AG10803 (cell line): ENCODE data around the gene TLE6.
"Not testable (repeated sequence)": the region's sequence is repeated elsewhere in the genome, so short reads cannot be mapped to it uniquely, and the experiment has no call there.

ENCODE experiments used
- DNase-seq: peaks from one replicate; pipeline ENCODE4 v3.0.0; 2010; ENCODE audit warnings: low read depth
- H3K4me3 ChIP-seq: 2 replicates; pipeline ENCODE4 v1.5.1; 2011; ENCODE audit warnings: mild to moderate bottlenecking, low read length, control low read depth
- TF ChIP-seq, protein P1 (sequence below): conservative IDR thresholded peaks from 2 replicates; pipeline ENCODE4 v1.5.1; 2011; ENCODE audit warnings: mild to moderate bottlenecking, low read length, control low read depth, inconsistent platforms

The TLE6 gene

DNA sequence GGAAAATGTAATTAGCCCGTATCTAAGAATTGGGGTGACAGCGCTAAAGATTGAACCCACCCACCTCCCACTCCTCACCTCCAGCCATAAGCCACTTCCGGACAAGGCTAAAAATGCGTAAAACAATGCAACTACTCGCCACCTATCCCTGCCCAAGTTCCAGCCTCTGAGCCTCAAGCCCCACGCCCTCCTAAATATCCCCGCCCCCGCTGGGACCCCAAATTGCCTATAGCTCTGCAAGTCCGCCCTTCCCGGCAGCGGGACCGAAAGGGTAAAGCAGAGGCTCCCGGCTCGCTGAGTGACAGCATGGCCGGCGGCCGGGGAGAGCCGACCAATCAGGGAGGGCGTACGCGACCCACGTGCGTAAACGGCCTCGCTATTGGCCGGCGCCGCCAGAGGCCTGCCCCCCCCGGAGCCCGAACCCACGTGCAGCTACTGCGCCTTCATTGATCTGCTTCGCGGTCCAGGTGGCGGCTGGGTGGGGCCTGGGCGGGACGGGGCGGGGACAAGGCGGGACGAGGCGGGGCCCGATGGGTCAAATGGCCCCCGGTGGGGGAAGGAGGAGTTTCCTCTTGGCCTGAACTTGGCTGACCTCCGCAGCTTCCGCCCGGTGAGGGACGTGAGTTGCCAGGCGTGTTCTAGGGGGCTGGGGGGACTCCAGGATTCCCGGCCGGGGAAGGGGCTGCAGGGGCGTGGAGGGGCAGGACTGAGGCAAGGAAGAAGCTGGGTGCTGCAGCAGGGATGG is at the start of gene TLE6:
Gene TLE6 (plus strand): TSS at position 564 of the 745 bp plus-strand sequence. CDS start 670 bp downstream, outside the sequence.
- peak; percentile 88 for DNase-seq
- TF ChIP-seq, protein P1, sequence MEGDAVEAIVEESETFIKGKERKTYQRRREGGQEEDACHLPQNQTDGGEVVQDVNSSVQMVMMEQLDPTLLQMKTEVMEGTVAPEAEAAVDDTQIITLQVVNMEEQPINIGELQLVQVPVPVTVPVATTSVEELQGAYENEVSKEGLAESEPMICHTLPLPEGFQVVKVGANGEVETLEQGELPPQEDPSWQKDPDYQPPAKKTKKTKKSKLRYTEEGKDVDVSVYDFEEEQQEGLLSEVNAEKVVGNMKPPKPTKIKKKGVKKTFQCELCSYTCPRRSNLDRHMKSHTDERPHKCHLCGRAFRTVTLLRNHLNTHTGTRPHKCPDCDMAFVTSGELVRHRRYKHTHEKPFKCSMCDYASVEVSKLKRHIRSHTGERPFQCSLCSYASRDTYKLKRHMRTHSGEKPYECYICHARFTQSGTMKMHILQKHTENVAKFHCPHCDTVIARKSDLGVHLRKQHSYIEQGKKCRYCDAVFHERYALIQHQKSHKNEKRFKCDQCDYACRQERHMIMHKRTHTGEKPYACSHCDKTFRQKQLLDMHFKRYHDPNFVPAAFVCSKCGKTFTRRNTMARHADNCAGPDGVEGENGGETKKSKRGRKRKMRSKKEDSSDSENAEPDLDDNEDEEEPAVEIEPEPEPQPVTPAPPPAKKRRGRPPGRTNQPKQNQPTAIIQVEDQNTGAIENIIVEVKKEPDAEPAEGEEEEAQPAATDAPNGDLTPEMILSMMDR, result no peak
- peak within 1 kb of the TSS; percentile 68 for H3K4me3 ChIP-seq

DNA sequence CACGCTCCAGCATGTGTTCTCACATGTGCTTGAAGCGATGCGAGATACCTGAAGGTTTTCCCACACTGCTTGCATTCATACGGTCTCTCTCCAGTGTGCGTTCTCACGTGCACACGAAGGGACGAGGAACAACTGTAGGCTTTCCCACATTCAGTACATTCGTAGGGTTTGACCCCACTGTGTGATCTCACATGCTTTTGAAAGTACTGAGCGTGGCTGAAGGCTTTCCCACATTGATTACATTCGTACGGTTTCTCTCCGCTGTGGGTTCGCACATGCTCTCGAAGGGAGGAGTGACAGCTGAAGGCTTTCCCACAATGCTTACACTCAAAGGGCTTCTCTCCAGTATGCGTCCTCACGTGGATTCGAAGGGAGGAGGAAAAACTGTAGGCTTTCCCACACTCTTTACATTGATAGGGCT is 43.9 kb upstream of the TLE6 start:
- TF ChIP-seq, protein P1, result no peak
- no peak for DNase-seq
- no peak overlapping the region for H3K4me3 ChIP-seq

DNA sequence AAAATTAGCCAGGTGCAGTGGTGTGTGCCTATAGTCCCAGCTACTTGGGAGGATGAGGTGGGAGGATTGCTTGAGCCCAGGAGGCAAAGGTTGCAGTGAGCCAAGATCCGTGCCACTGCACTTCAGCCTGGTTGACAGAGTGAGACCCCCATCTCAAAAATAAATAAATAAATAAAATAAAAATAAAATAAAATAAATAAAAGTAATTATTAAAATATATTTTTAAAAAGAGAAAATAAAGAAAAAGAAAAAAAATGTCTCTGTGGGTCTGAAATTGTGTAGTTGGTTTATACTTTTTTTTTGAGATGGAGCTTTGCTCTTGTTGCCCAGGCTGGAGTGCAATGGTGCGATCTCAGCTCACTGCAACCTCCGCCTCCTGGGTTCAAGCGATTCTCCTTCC is 41.5 kb upstream of the TLE6 start:
- not testable (repeated sequence) for H3K4me3 ChIP-seq, DNase-seq

DNA sequence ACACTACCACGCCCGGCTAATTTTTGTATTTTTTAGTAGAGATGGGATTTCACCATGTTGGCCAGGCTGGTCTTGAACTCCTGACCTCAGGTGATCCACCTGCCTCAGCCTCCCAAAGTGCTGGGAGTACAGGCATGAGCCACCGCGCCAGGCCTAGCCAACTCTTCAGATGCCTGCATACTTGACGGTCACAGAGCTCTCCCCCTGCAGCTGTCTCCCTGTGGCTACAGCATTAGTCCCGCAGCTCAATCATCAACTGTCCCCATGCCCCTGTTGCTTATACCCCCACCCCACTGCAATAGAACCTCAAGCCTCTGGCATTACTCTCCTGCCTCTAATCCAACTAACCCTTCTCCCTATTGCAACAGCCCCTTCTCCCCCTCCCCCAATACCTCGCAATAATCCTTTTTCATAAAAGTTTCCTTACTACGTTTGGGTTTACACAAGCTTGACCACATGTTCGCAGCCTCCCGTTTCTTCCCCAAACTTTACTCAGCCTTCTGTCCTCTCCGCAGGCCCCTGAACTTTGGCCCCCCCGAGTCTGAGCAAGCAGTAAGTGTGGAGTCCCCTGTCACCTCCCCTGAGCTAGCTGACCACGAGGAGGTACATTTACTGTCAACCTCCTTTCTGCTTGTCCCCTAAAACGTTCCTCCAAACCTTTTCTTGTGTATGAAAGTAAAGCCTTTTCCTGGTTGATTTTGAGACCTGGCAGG is 34.3 kb upstream of the TLE6 start:
- no peak for DNase-seq
- no peak overlapping the region for H3K4me3 ChIP-seq
- TF ChIP-seq, protein P1, result no peak

DNA sequence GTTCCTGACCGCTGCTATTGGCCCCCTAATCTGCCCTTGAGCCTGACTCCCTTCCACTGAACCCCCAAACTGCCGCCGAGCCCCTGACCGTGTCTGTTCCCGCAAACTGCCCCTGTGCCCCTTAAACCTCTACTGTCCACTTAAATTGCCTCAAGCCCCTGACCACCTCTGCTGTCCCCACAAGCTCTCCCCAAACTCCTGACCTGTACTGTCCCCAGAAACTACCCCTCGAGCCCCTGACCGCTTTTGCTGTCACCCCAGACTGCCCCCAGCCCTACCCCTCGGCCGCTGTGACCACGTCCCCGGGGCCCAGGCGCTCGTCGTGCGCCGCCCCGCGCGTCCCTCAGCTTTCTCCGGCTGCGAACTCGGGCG is 33.0 kb upstream of the TLE6 start:
- peak overlapping the region; percentile 89 for H3K4me3 ChIP-seq
- TF ChIP-seq, protein P1, result no peak
- DNase-seq, result no peak

DNA sequence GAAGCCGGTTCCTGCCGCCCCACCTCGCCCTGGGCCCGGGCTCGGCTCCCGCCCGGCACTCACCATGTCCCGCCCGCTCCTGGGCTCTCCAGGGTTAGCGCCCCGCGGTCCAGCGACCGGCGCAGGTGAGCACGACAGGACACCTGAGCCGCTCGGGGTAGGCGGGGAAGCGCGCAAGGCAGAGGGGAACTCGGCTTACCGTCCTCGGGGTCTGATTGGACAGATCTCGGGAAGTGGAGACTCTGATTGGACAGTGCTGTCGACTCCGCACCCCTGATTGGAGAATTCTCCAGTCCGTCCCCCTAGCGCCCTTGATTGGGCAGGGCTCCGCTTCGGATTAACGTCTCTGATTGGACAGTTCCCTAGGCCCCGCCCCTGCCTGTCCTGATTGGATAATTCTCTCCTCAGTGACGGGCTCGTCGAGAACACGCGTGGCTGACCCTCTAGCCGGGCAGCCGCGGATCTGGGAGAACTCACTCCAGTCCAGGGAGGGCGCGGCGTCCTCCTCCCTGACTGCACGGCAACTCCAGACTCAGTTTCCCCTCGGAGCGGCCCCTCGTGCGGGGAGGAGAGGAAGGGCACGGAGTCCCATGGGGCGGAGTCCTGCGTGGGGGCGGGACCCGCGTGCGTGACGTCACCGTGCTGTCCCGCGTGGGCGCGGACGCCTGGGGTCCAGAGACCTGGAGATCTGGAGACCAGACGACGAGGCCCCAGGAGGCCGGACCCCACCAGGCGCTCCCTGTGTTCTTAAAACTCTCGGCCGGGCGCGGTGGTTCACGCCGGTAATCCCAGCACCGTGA is 32.4 kb upstream of the TLE6 start, which contains the start of gene ZNF77:
Gene ZNF77 (minus strand): TSS at position 197 of the 800 bp plus-strand sequence. CDS start 131 bp downstream, at position 66.
- peak; percentile 99 for DNase-seq
- TF ChIP-seq, protein P1, result no peak
- H3K4me3 ChIP-seq, result peak within 1 kb of the TSS; percentile 89

DNA sequence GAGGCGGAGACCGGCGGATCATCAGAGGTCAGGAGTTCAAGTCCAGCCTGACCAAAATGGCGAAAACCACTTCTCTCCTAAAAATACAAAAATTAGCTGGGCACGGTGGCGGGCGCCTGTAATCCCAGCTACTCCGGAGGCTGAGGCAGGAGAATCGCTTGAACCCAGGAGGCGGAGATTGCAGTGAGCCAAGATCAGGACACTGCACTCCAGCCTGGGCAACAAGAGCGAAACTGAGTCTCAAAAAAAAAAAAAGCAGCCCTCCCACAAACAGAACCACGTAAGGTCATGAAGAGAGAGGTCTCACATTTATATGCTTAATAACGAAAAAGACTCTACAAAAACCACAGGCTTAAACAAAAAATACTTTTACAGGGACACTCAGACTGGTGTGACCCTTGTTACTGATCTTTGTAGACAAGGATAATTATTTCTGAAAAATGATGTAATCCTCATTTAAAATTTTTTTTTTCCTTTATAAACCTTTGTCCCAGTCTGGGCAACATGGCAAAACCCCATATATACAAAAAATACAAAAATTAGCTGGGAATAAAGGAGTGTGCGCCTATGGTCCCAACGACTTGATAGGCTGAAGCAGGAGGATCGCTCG is 31.7 kb upstream of the TLE6 start:
- TF ChIP-seq, protein P1, result no peak
- peak overlapping the region; percentile 89 for H3K4me3 ChIP-seq
- no peak for DNase-seq
